ENCODE measurements around the gene DUSP22.

The DUSP22 gene

DNA sequence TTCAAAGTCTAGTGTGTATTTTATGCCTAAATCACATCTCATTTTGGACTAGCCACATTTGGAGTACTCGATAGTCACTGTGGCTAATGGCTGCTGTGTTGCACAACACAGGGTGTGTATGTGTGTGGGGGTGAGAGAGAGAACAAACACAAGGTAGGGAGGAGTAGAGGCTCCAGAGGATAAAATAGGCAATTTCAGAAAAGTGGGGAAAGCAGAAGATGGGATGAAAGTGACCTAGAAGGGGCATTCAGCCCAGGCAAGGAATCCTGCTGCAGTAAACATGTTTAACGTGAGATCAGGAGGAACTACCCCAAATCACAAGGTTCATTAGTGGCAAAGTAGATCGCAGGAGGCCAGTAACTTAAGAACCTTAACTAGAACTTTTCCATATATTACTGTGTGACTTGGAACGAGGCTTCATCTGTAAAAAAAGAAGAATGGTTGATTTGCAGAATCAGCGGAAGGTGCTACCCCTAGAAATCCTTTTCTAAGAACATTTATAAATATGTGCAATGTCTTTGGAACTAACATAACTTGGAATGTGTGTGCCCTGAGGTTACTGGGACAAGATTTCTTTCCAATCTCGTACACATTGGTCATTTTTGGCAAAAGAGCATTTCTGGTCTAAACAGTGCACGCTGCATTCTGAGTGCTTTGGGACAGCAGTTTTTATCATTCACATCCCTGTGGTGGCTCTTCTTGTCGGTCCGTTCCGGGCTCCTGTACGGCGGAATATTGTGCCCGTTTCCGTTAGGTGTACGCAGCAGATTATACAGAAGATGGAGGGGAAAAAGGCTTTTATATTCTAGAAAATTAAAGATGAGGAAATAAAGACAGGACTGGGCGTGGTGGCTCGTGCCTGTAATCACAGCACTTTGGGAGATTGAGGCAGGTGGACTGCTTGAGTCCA lies 2.6 kb downstream of the DUSP22 start:
- Histone ChIP-seq H3K9me3 (replicated peaks; ENCODE audit: insufficient read depth, low read length) (no peaks in the 10 kb centered on the region), H3K4me2 (ENCODE audit: low read depth, low read length) (peak overlapping the region; percentile 64; the same call in 1 of the 2 replicates), H3K27ac (ENCODE audit: low read length) (no peak overlapping the region), H3K27me3 (replicated peaks; ENCODE audit: insufficient read depth, low read length) (no peaks in the 10 kb centered on the region), H3K79me2 (ENCODE audit: low read length) (peaks cover 80% of the 10 kb centered on the region), H2AFZ (ENCODE audit: low read length) (no peak overlapping the region), H3K36me3 (replicated peaks; ENCODE audit: insufficient read depth, low read length) (no peaks in the 10 kb centered on the region), H3K4me3 (ENCODE audit: low read length) (no peak overlapping the region), H4K20me1 (ENCODE audit: insufficient read depth, low read length) (no peaks in the 10 kb centered on the region), H3K9ac (ENCODE audit: low read length) (no peak overlapping the region), H3F3A (ENCODE audit: insufficient read depth, low read length) (peaks cover 59% of the 10 kb centered on the region), H3K4me1 (ENCODE audit: low read length) (peaks cover 74% of the 10 kb centered on the region), H3K9me2 (replicated peaks; ENCODE audit: insufficient read depth, low read length) (no peaks in the 10 kb centered on the region)
- TF ChIP-seq EZH2phosphoT487 (IDR thresholded peaks at IDR 0.05; ENCODE audit: low read length), result no peak
- no peak for TF ChIP-seq CTCF (IDR thresholded peaks at IDR 0.05; ENCODE audit: low read length)
- TF ChIP-seq EZH2 (optimal IDR thresholded peaks at IDR 0.05; ENCODE audit: low read depth, low read length), result no peak
- DNase-seq, result no peak

GRCh38 chr6:296151-297122 lies 4.2 kb downstream of the DUSP22 start:
- H3K9me3 ChIP-seq (replicated peaks; ENCODE audit: insufficient read depth, low read length), result no peaks in the 10 kb centered on the region
- H3K9ac ChIP-seq (ENCODE audit: low read length), result peak overlapping the region; percentile 28
- H3K27ac ChIP-seq (ENCODE audit: low read length), result peak overlapping the region; percentile 59
- no peaks in the 10 kb centered on the region for H4K20me1 ChIP-seq (ENCODE audit: insufficient read depth, low read length)
- H3K36me3 ChIP-seq (replicated peaks; ENCODE audit: insufficient read depth, low read length), result no peaks in the 10 kb centered on the region
- peaks cover 89% of the 10 kb centered on the region for H3K79me2 ChIP-seq (ENCODE audit: low read length)
- DNase-seq, result peak; percentile 60
- peak overlapping the region; percentile 18 for H3K4me3 ChIP-seq (ENCODE audit: low read length)
- H3K9me2 ChIP-seq (replicated peaks; ENCODE audit: insufficient read depth, low read length), result no peaks in the 10 kb centered on the region
- TF ChIP-seq CTCF (IDR thresholded peaks at IDR 0.05; ENCODE audit: low read length), result peak; percentile 51
- TF ChIP-seq EZH2phosphoT487 (IDR thresholded peaks at IDR 0.05; ENCODE audit: low read length), result no peak
- H3K27me3 ChIP-seq (replicated peaks; ENCODE audit: insufficient read depth, low read length), result no peaks in the 10 kb centered on the region
- peaks cover 51% of the 10 kb centered on the region for H3F3A ChIP-seq (ENCODE audit: insufficient read depth, low read length)
- no peak overlapping the region for H2AFZ ChIP-seq (ENCODE audit: low read length)
- peaks cover 64% of the 10 kb centered on the region for H3K4me1 ChIP-seq (ENCODE audit: low read length)
- H3K4me2 ChIP-seq (ENCODE audit: low read depth, low read length), result peak overlapping the region; percentile 64

- Histone ChIP-seq H3K9me2 (replicated peaks; ENCODE audit: insufficient read depth, low read length) (no peaks in the 10 kb centered on the region), H2AFZ (ENCODE audit: low read length) (no peak overlapping the region), H3K4me1 (ENCODE audit: low read length) (peaks cover 67% of the 10 kb centered on the region), H3K27me3 (replicated peaks; ENCODE audit: insufficient read depth, low read length) (no peaks in the 10 kb centered on the region), H3K9ac (ENCODE audit: low read length) (peak overlapping the region; percentile 13; the same call in 1 of the 2 replicates), H3K9me3 (replicated peaks; ENCODE audit: insufficient read depth, low read length) (no peaks in the 10 kb centered on the region), H3F3A (ENCODE audit: insufficient read depth, low read length) (peaks cover 41% of the 10 kb centered on the region), H3K36me3 (replicated peaks; ENCODE audit: insufficient read depth, low read length) (no peaks in the 10 kb centered on the region), H3K79me2 (ENCODE audit: low read length) (peaks cover 99% of the 10 kb centered on the region), H3K4me3 (ENCODE audit: low read length) (no peak overlapping the region), H3K4me2 (ENCODE audit: low read depth, low read length) (peak overlapping the region; percentile 64), H4K20me1 (ENCODE audit: insufficient read depth, low read length) (no peaks in the 10 kb centered on the region), H3K27ac (ENCODE audit: low read length) (peak overlapping the region; percentile 59; the same call in 1 of the 2 replicates)
- DNase-seq, result no peak
- TF ChIP-seq CTCF (IDR thresholded peaks at IDR 0.05; ENCODE audit: low read length) (no peak), EZH2phosphoT487 (IDR thresholded peaks at IDR 0.05; ENCODE audit: low read length) (no peak), EZH2 (optimal IDR thresholded peaks at IDR 0.05; ENCODE audit: low read depth, low read length) (no peak)
Measured at GRCh38 chr6:297571-298232, 5.4 kb downstream of the DUSP22 start.
